HG02798 (cell line): ENCODE measurements around the gene CRIP2.

ENCODE experiments used
- ATAC-seq: cut with Tn5 transposase; IDR thresholded peaks from one replicate; pipeline ENCODE4 v1.9.1; 2021; ENCODE audit warnings: mild to moderate bottlenecking; ENCODE audit not compliant: unreplicated experiment, poor library complexity

CRIP2 gene

GRCh38 chr14:105495990-105496830 is 21.6 kb downstream of the CRIP2 start:
- no peak for ATAC-seq

GRCh38 chr14:105496831-105497591 is 22.4 kb downstream of the CRIP2 start:
- no peak for ATAC-seq

DNA sequence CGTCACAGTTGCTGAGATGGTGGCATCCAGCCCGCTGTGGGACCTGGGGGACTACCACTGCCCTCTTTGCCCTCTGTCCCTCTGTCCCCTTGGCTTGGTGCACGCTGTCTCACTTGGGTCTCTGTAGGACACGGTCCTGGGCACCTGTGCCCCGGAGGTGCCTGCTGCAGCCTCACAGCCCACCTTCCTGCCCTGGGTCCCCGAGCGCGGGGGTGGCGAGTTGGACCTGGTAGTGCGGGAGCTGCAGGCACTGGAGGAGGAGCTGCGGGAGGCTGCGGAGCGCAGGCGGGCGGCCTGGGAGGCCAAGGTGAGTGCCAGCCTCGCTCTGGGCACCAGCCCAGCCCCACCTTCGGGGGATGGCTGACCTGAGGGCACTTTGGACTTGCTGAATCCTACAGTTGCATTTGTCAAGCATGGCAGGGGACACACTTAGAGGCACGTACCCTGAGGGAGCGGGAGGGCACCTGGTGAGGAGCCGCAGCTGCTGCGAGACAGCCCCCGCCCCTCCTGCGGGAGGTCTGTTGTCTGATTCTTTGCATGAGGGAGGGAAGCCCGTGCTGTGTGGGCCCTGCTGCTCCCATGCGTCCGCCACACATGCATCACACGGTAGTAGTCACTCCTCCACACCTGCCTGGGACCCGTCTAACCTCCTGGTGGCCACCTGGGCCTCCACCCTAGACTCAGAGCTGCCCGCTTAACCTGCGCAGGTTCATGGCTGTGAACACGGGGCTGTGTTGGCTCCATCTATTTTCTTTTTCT is 23.2 kb downstream of the CRIP2 start:
- no peak for ATAC-seq

- ATAC-seq = no peak
Observed at GRCh38 chr14:105498430-105499255, 24.0 kb downstream of the CRIP2 start.

DNA sequence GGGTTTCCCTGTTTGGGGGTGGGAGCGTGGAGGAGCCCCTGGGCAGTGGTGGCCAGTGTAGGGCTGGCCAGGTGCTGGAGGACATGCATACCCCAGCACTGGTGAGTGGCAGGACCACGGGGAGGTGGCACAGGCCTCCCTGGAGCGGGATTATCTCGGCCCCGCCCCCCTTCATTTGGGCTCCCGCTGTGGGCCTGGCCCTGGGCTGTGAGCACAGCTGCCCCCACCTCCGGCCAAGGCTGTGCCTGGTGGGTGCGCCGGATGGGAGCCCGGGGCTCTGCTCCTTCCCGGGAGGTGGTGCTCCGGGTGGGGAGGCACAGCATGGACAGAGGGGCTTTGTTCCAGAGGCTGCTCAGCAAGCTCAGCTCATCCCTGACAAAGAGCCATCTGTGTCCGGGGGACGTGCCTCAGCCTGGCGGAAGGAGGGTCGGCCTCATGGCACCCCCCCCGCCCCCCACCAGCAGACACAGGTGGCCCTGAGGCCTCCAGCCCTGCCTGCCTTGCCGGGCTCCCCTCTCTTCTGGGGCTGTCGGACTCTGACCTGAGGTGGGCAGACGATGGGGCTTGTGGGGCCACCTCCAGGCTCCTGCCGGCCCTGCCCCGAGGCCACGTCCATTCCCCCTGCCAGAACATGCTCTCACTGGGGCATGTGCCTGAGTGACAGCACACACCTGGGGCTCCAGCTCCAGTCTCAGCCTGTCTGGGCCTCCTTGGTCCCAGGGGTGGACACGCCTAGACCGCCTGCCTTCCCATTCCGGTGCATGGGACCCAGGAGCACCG is 24.8 kb downstream of the CRIP2 start:
- no peak for ATAC-seq

DNA sequence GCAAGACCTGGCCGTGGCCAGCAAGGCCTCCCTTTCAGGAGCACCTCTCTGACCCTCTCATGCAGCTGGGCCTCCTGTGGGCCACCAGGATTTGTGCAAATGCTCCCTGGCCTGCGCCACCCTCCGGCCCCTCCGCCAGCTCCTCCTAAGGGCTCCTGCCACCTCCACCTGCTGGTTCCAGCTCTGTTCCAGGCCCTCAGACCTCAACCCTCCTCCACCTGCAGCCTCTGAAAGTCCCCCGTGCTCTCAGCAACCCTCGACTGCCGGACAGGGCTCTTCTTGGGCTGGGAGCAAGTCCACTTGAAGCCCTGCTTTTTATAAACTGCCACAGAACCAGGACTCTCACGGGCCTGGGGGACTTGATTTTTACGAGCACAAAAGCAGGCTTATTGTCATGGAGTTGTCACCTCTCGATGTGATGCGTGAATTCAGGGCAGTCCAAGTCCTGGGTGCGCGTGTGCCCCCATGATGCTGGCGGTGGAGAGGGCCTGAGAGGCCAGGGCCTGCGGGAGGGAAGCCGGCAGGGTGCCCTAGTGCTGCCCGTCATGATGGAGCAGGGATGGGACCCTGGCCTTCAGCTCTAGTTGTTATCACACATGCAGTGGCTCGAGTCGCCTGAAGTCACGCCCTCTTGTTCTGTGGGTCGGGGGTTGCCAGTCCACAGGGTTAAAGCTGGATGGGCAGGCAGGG is 25.6 kb downstream of the CRIP2 start:
- no peak for ATAC-seq

DNA sequence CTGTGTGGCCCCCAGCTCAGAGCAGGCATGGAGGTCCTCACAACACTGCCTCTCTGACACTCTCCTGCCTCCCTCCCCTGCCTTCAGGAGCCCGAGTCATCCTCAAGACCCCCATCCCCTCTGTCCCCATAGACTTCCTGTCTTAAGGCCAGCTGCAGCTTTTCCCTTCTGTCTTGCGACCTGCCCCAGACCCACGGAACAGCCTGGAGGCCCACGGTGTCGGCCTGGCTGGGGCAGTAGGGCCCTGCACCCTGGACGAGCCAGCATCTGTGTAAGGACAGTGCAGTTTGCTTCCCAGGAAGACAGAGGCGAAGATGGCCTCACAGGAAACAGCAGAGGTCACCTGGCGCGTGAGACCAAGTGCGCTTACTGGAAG is 26.1 kb downstream of the CRIP2 start:
- ATAC-seq = no peak

DNA sequence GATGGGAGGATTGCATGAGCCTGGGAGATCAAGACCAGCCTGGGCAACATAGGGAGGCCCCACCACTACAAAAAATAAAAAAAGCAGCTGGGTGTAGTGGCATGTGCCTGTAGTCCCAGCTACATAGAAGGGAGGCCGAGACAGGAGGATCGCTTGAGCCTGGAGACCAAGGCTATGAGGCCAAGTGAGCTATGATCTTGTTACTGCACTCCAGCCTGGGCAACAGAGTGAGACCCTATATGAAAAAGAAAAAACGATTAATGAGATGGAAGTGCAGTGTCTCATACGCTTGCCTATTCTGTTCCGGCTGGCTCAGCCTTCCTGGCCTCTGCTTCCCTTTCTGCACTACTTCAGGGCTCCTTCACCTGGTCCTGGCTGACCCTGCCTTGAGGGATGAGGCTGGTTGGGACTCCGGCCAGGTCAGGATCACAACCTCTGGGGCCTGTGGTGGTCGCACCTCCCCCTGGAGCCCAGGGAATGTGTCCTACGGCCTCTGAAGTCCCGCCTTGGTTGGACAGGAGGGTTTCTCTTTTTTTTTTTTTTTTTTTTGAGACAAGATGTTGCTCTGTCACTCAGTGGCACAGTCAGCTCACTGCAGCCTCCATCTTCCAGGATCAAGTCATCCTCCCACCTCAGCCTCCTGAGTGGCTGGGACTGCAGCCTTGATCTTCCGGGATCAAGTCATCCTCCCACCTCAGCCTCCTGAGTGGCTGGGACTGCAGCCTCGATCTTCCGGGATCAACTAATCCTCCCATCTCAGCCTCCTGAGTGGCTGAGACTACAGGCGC is 27.1 kb downstream of the CRIP2 start:
- ATAC-seq = no peak

- no peak for ATAC-seq
Observed at GRCh38 chr14:105502446-105503295, 28.1 kb downstream of the CRIP2 start.

DNA sequence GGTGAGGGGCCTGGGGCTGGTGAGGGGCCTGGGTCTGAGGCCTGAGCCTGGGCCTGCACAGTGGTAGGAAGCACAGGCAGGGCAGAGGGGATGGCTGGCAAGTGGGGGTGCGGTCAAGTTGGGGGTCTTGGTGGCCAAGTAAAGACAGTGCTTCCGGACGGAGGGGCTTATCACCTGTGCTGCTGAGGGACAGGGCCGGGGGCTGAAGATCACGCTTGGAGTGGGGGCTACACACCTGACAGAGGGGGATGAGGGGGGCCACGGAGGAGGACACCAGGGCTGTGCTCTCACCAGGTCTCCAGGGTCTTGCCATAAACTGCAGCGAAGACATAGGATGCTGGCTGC is 28.6 kb downstream of the CRIP2 start:
- no peak for ATAC-seq

- no peak for ATAC-seq
Observed at GRCh38 chr14:105503935-105504692, 29.5 kb downstream of the CRIP2 start.

- ATAC-seq = no peak
Observed at GRCh38 chr14:105505101-105505500, 30.5 kb downstream of the CRIP2 start.

DNA sequence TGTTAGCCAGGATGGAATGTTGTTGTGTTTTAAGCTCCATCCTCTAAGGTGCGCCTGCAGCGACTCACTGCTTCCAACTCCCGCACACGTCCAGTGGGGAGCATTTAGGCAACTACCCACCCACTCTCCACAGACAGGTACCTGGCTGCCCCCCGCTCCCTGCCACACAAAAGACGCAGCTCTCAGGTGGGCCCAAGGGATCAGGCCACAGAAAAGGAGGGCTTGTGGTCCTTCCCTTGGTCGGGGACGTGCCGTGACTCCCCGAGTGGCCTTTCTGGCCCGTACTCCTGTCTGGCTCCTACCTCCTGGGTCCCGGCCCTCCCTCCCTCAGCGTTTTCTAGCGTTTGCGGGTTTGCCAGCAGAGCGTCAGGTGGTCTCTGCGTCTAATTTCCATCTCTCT is 32.6 kb downstream of the CRIP2 start:
- no peak for ATAC-seq

- no peak for ATAC-seq
Observed at GRCh38 chr14:105508069-105508468, 33.4 kb downstream of the CRIP2 start.

DNA sequence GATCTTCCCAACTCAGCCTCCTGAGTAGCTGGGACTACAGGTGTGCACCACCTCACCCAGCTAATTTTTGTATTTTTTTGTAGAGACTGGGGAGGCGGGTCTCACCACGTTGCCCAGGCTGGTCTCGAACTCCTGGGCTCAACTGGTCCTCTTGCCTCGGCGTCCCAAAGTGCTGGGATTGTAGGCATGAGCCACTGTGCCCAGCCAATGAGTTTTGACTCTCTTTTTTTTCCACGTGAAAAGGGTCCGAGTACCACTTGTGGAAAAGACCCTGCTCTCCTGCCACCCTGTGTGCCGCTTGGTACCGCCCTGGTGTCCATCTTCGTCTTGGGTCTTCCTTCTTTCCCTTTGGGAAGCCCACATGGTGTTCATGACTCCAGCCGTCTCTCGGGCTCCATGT is 34.0 kb downstream of the CRIP2 start:
- no peak for ATAC-seq

DNA sequence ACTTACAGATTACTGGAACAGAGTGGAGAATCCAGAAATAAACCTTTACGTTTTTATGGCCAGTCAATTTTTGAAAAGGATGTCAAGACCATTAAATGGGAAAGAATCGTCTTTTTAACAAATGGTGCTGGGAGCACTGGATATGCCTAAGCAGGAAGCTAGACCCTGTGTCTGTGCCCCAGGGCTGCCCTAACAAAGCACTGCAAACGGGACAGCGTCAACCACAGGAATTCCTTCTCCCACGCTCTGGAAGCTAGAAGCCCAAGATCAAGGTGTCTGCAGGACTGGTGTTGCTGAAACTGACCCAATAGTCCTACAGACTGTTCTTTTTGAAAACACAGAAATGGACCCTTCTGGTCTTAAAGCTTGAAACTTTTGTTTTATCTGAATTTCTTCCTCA is 42.5 kb downstream of the CRIP2 start:
- ATAC-seq = no peak
